Fibroblast of lung (primary cell): Measurements from ENCODE around the gene DTYMK. TPM values are rescaled to one million over a fixed set of nuclear protein-coding genes. Genes with fewer than 3 reads are reported as not detected.

Source experiments
- DNase-seq, 2 donors: peaks; one replicate each; pipeline versions ENCODE4 v3.0.0 to v3.0.0-alpha.2; 2010; ENCODE audit warnings: low read depth in 2 of 2
- H2AFZ ChIP-seq: 2 replicates; pipeline ENCODE4 v1.5.1; 2012; ENCODE audit warnings: low read length, control low read depth, inconsistent platforms
- H3K27ac ChIP-seq: 2 replicates; pipeline ENCODE4 v1.5.1; 2011; ENCODE audit warnings: low read length, control low read depth; ENCODE audit not compliant: insufficient read depth
- H3K27me3 ChIP-seq: 2 replicates; pipeline ENCODE4 v1.5.1; 2011; ENCODE audit warnings: mild to moderate bottlenecking, low read length; ENCODE audit not compliant: control insufficient read depth, insufficient read depth
- H3K36me3 ChIP-seq: 2 replicates; pipeline ENCODE4 v1.5.1; 2011; ENCODE audit warnings: low read length; ENCODE audit not compliant: control insufficient read depth, insufficient read depth
- H3K4me1 ChIP-seq: 2 replicates; pipeline ENCODE4 v1.5.1; 2011; ENCODE audit warnings: low read length; ENCODE audit not compliant: control insufficient read depth, insufficient read depth; ENCODE audit errors: extremely low read depth
- H3K4me2 ChIP-seq: 2 replicates; pipeline ENCODE4 v1.5.1; 2011; ENCODE audit warnings: low read length, control low read depth; ENCODE audit not compliant: insufficient read depth; ENCODE audit errors: extremely low read depth
- H3K4me3 ChIP-seq, 4 experiments: fragments of 200-600 bp in 1 of 4; sonication (generic) in 1 of 4; replicated peaks in 1 of 4; 2 replicates each; pipeline ENCODE4 v1.5.1; 2011 to 2016; ENCODE audit warnings: low read length in 4 of 4, low read depth in 3 of 4, mild to moderate bottlenecking in 3 of 4, control low read depth in 2 of 4, inconsistent platforms in 1 of 4, mixed read lengths in 1 of 4; ENCODE audit not compliant: insufficient read depth in 1 of 4; ENCODE audit errors: control extremely low read depth in 1 of 4
- H3K79me2 ChIP-seq: 2 replicates; pipeline ENCODE4 v1.5.1; 2012; ENCODE audit warnings: mild to moderate bottlenecking, low read length, inconsistent platforms; ENCODE audit not compliant: control insufficient read depth, insufficient read depth
- H3K9ac ChIP-seq: 2 replicates; pipeline ENCODE4 v1.5.1; 2011; ENCODE audit warnings: mild to moderate bottlenecking, low read length, control low read depth; ENCODE audit not compliant: insufficient read depth
- H3K9me3 ChIP-seq: 2 replicates; pipeline ENCODE4 v1.5.1; 2012; ENCODE audit warnings: low read depth, low read length; ENCODE audit not compliant: control insufficient read depth, insufficient read depth
- H4K20me1 ChIP-seq: 2 replicates; pipeline ENCODE4 v1.5.1; 2011; ENCODE audit warnings: low read length; ENCODE audit not compliant: control insufficient read depth, insufficient read depth; ENCODE audit errors: extremely low read depth
- CTCF ChIP-seq, 2 donors: IDR thresholded peaks in 1 of 2; conservative IDR thresholded peaks in 1 of 2; 1 replicate in 1 of 2; 2 replicates in 1 of 2; pipeline ENCODE4 v1.5.1; 2011 to 2012; ENCODE audit warnings: low read length in 2 of 2, control low read depth in 1 of 2, inconsistent platforms in 1 of 2, low read depth in 1 of 2, mild to moderate bottlenecking in 1 of 2
- EZH2 ChIP-seq: IDR thresholded peaks from 2 replicates; pipeline ENCODE4 v1.5.1; 2012; ENCODE audit warnings: low read length, control low read depth, mild to moderate bottlenecking; ENCODE audit errors: missing control alignments
- polyA plus RNA-seq, 2 donors: library from polyadenylated mRNA; depleted of rRNA in 1 of 2; stranded (reverse) in 1 of 2; unstranded in 1 of 2; fragments of >200 nt; gene quantifications; 2 replicates each; pipeline ENCODE4 v1.2.1, GENCODE V29; 2011 to 2012; ENCODE audit warnings: missing spikeins in 1 of 2
- total RNA-seq: library from RNA; depleted of rRNA; stranded (reverse); fragments of >200 nt; gene quantifications from 2 replicates; pipeline ENCODE4 v1.2.1, GENCODE V29; 2014

DTYMK gene
- total and polyA plus RNA-seq, 2 donors (not counting 1 experiment from before 2014, with no cell fraction given) = 19.0 to 25.3 TPM

DNA sequence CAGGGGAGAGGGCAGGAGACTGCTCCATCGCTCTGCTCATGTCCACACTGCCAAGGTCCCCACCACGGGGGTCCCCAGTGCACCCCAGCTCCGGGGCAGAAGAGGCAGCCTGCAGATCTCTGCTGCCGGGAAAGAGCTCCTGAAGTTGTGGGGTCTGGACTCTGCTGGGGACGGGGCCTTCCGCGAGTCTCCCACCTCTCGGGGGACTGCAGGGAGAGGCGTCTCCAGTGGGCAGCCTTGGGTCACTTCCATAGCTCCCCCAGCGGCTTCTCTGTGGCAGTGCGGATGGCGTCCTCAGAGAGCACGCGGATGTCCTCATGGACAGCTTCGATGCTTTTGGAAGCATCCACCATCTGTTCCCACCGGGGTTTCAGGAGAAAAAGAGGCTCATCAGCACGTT is 10.7 kb downstream of the DTYMK start:
- no peak for TF ChIP-seq EZH2
- peak in 1 of 2 donors; percentile 4 for TF ChIP-seq CTCF (conservative IDR thresholded peaks at IDR 0.05 in 1 of 2, IDR thresholded peaks at IDR 0.05 in 1 of 2; ENCODE audit: low read depth in 1 of 2, low read length in 2 of 2)
- H3K4me1 ChIP-seq = peaks cover 2% of the 10 kb centered on the region
- no peak overlapping the region for H3K9ac ChIP-seq
- no peak overlapping the region for H3K27ac ChIP-seq
- no peak overlapping the region for H3K4me2 ChIP-seq
- peaks cover 7% of the 10 kb centered on the region for H3K79me2 ChIP-seq
- DNase-seq = no peak
- no peaks in the 10 kb centered on the region for H3K27me3 ChIP-seq
- no peaks in the 10 kb centered on the region for H3K9me3 ChIP-seq
- H3K4me3 ChIP-seq = no peak overlapping the region
- peaks cover 30% of the 10 kb centered on the region for H3K36me3 ChIP-seq
- no peak overlapping the region for H2AFZ ChIP-seq
- H4K20me1 ChIP-seq = no peaks in the 10 kb centered on the region

GRCh38 chr2:241673797-241674725 is 12.6 kb downstream of the DTYMK start:
- Histone ChIP-seq H3K4me2 (no peak overlapping the region), H4K20me1 (no peaks in the 10 kb centered on the region), H3K27me3 (no peaks in the 10 kb centered on the region), H2AFZ (no peak overlapping the region), H3K27ac (no peak overlapping the region), H3K36me3 (peaks cover 32% of the 10 kb centered on the region), H3K79me2 (peaks cover 2% of the 10 kb centered on the region), H3K9ac (no peak overlapping the region), H3K4me1 (no peaks in the 10 kb centered on the region), H3K9me3 (no peaks in the 10 kb centered on the region), H3K4me3 (no peak overlapping the region)
- TF ChIP-seq EZH2 (no peak), CTCF (conservative IDR thresholded peaks at IDR 0.05 in 1 of 2, IDR thresholded peaks at IDR 0.05 in 1 of 2; ENCODE audit: low read depth in 1 of 2, low read length in 2 of 2) (no peak)
- peak in 1 of 2 donors; percentile 33 for DNase-seq

GRCh38 chr2:241673189-241673663 is 13.4 kb downstream of the DTYMK start:
- Histone ChIP-seq H3K79me2 (no peaks in the 10 kb centered on the region), H2AFZ (no peak overlapping the region), H3K4me2 (no peak overlapping the region), H3K4me3 (no peak overlapping the region), H4K20me1 (no peaks in the 10 kb centered on the region), H3K27ac (no peak overlapping the region), H3K36me3 (peaks cover 35% of the 10 kb centered on the region), H3K27me3 (no peaks in the 10 kb centered on the region), H3K9ac (no peak overlapping the region), H3K4me1 (no peaks in the 10 kb centered on the region), H3K9me3 (no peaks in the 10 kb centered on the region)
- no peak for DNase-seq
- TF ChIP-seq CTCF (conservative IDR thresholded peaks at IDR 0.05 in 1 of 2, IDR thresholded peaks at IDR 0.05 in 1 of 2; ENCODE audit: low read depth in 1 of 2, low read length in 2 of 2) (no peak), EZH2 (no peak)
